Smooth muscle cell of the brain vasculature (primary cell): ENCODE measurements around the gene PAQR8.
A peak's percentile ranks its signal among the peaks of the same experiment; 100 is the strongest.

Source experiments
- DNase-seq: peaks from one replicate; pipeline ENCODE4 v3.0.0-alpha.2; 2012; ENCODE audit warnings: low read depth, low spot score

The PAQR8 gene

GRCh38 chr6:52347818-52348217, 14.1 kb upstream of the PAQR8 start:
- DNase-seq, result no peak

DNA sequence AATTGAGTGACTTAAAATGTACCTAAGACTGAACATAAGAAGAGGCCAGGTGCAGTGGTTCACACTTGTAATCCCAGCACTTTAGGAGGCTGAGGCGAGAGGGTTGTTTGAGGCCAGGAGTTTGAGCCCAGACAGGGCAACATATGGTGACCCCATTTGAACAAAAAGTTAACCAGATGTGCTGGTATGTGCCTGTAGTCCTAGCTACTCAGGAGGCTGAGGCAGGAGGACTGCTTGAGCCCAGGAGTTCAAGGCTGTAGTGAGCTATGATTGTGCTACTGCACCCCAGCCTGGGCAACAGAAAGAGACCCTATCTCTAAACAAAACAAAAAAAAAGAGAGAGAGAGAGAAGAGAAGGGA, 10.1 kb upstream of the PAQR8 start:
- DNase-seq, result no peak

DNA sequence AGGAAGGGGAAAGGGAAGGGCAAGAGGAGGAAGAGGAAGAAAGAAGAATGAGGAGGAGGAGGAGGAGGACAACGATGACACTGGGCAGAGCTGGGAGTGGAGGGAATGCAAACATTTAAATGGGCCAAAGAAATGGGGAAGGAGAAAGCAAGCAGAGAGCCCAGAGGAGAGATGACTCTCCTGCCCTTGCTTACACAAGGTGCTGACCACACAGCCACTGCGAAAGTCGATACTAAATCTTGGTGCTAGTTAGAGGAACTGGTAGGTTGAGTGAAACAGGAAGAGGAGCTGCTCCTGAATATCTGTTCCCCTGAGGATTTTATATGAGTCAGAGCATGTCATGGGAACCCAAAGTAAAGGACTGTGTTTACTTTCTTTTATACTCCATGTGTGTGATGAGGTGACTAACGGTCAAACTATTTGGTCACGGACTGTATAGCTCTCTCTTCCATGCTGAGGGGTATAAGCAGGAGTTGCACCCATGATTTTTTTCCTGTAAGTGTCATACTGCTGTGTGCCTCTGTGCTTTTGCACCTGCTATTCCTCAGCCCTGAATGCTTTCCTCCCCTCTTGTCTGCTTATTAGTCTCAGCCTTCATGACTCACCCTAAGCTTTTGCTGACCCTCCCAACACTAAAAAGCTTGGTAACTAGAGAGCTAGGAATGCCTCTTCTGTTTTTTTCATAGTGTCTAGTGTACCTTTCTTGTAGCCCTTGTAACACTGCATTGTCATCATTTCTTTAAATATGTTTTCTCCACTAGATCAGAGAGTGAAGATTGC, 9.5 kb upstream of the PAQR8 start:
- peak; percentile 88 for DNase-seq

GRCh38 chr6:52356017-52356416, 5.9 kb upstream of the PAQR8 start:
- no peak for DNase-seq

GRCh38 chr6:52359403-52359802, 2.5 kb upstream of the PAQR8 start:
- no peak for DNase-seq

- DNase-seq, result no peak
These were observed 1.9 kb upstream of the PAQR8 start for GRCh38 chr6:52360028-52360427.

DNA sequence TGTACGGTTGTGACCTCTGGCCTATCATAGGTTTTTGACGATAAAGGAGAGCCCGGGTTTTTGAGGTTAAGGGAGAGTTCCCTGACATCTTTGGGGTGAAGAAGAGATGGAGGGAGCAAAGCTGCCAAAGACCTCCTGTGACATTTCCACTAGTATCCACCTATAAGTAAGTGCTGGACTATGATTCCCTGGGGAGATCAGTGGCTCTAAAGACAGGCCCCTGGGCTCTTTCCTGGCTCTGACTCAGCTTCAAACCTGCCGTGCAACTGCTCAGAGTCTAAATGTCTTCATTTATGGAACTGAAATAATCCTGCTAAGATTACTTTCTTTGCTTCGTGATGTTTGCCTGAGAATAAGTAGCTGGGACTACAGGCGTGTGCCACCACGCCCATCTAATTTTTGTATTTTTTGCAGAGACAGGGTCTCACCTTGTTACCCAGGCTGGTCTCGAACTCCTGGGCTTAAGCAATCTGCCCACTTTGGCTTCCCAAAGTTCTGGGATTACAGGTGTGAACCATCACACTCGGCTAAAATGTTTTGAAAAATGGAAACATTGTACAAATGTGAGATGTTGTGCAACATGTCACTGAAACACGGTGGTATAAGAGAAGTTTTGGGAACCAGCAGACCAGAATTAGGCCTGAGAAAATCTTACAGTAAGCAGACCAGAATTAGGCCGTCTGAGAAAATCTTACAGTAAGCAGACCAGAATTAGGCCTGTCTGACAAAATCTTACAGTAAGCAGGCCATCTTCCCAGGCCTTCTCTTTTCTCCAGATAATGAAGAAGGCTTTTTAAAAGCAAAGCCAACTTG, 1.1 kb upstream of the PAQR8 start:
- DNase-seq, result no peak

GRCh38 chr6:52361414-52361944, 472 bp upstream of the PAQR8 start:
- DNase-seq, result no peak

- DNase-seq, result no peak
These were observed 684 bp downstream of the PAQR8 start for GRCh38 chr6:52362443-52363227.

DNA sequence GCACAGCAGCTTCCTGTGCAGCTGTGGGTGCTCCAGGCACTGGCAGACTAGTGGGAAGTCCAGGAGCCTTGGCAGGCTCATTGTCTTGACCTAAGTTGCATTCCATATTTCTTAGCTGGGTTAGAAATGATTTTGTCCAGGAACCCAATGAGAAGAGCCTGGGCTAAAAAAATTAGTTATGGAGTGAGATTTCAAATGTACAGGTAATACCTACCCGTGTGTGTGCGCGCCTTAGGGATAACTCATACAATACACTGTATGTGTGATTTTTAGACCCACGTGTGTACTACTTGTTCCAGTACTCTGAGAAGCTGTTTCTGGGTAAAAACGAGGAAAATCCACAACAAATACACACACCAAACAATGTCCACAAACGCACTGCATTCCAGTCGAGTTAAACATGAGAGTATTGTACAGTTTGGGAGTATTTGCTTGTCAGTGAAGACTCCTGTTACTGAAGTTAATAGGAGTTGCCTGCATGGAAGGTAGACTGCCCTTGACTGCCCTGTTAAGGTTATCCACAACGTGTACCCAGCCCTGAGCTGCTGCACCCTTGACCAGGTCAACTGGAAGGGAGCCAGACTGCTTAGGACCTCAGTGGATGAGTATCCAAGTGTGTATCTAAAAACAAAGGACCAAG, 1.4 kb downstream of the PAQR8 start:
- DNase-seq, result no peak

GRCh38 chr6:52364480-52365166, 2.7 kb downstream of the PAQR8 start:
- no peak for DNase-seq

- DNase-seq, result no peak
These were observed 3.4 kb downstream of the PAQR8 start for GRCh38 chr6:52365317-52365716.

DNA sequence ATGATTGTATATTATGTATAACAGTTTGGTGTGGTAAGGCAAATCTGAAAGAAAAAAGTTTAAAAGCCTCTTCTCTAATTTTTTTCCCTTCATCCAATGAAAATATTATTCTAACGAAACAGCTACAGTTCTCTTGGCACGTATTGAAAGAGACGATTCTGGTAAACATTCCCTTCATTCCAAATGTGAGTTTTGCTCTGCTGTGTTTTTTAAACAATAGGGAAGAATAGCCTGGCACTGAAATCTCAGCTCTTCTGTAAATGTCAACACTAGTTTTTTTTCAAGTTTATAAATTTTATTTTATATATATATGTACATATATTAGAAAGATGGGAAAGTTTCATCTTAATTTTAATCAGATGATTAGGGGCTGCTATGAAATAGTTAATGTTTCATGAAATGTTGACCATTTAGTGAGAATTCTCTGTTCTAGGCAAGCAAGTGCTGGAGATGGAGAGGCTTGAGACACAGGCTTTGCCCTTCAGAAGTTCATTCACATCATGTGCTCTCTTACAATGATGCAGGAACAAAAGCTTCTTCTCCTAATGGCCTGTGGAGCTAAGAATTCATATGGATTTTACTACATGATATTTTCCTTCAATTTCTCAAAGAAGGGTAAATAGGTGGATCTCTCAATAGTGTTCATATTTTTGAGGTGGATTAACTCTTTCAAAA, 4.1 kb downstream of the PAQR8 start:
- no peak for DNase-seq

GRCh38 chr6:52368002-52368401, 6.1 kb downstream of the PAQR8 start:
- DNase-seq, result no peak

DNA sequence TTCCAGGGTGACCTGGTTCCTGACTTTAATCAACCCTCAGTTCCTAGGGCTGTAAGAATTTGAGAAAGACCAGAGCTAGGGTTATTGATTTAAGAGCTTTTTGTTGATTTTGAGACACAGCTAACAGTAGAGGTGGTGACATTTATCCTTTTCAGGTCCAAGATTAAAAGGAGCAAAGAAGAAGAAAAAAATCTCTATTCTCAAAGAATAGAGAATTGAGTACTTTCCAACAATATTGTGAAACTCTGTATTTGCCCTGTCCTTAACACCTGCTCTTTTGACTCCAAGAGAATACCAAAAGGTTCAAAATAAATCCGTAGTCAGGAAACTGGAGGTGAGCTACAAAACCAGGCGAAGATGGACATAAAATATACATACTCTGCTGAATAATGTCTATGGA, 7.3 kb downstream of the PAQR8 start:
- DNase-seq, result no peak

DNA sequence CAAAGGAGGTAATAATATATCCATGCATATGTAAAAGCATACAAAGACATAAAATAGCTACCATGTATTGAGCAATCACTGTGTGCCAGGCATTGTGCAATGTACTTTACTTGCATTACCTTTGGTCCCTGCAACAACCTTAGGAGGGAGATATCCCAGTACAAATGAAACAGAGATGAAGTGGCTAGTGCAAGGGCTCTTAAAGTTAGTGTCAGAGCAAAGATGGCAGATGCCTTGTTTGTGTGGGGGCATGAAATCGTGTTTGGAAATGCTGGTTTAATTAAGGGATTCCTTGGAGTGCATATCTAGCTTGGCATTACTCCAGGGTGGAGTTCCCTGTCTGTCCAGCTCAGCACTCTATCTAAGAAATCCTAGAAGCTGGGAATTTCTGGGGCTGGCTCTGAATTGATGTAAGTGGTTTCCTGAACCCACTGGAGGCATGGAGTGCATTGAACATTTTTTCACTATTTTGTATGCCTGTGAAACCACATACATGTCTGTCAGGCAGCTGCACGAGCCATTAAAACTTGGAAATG, 9.8 kb downstream of the PAQR8 start:
- no peak for DNase-seq

GRCh38 chr6:52373151-52373690, 11.3 kb downstream of the PAQR8 start:
- no peak for DNase-seq

GRCh38 chr6:52374247-52374646, 12.3 kb downstream of the PAQR8 start:
- no peak for DNase-seq

GRCh38 chr6:52375780-52376556, 14.0 kb downstream of the PAQR8 start:
- no peak for DNase-seq
